ENCODE results near the gene C1orf21. TPM values are rescaled to one million over a fixed set of nuclear protein-coding genes. Genes with fewer than 3 reads are reported as not detected.

Gene C1orf21
- total and polyA plus RNA-seq, 2 donors (not counting 1 experiment from before 2014, with no cell fraction given): 53.0 to 95.4 TPM

DNA sequence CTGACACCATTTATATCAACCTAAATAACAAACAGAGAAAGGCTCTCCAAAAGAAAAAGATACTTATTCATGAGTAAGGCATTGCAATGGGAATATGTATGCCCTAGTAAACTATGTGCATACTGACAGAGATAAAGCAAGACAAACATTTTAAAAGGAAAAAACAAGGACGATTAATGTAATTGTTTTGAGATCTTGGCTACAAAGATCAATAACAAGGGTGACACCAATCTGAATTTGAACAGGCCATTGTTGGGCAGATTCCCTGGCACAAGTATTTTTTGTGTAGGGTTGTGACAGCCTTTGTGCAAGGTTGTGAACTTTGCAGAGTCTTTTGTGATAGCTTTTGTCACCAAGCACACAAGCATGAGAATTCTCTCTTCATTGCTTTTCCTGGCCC, 282.6 kb downstream of the C1orf21 start:
- no peak for DNase-seq (ENCODE audit: low read depth in 2 of 2)
- H3K4me1 ChIP-seq (ENCODE audit: control insufficient read depth, extremely low read depth, insufficient read depth, low read length): no peaks in the 10 kb centered on the region
- H3K36me3 ChIP-seq (ENCODE audit: control insufficient read depth, insufficient read depth, low read length): no peaks in the 10 kb centered on the region
- H4K20me1 ChIP-seq (ENCODE audit: control insufficient read depth, extremely low read depth, insufficient read depth, low read length): no peaks in the 10 kb centered on the region
- H3K4me2 ChIP-seq (ENCODE audit: extremely low read depth, insufficient read depth, low read length): no peak overlapping the region
- H3K9ac ChIP-seq (ENCODE audit: insufficient read depth, low read length): no peak overlapping the region
- TF ChIP-seq, protein P1, sequence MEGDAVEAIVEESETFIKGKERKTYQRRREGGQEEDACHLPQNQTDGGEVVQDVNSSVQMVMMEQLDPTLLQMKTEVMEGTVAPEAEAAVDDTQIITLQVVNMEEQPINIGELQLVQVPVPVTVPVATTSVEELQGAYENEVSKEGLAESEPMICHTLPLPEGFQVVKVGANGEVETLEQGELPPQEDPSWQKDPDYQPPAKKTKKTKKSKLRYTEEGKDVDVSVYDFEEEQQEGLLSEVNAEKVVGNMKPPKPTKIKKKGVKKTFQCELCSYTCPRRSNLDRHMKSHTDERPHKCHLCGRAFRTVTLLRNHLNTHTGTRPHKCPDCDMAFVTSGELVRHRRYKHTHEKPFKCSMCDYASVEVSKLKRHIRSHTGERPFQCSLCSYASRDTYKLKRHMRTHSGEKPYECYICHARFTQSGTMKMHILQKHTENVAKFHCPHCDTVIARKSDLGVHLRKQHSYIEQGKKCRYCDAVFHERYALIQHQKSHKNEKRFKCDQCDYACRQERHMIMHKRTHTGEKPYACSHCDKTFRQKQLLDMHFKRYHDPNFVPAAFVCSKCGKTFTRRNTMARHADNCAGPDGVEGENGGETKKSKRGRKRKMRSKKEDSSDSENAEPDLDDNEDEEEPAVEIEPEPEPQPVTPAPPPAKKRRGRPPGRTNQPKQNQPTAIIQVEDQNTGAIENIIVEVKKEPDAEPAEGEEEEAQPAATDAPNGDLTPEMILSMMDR (conservative IDR thresholded peaks at IDR 0.05 in 1 of 2, IDR thresholded peaks at IDR 0.05 in 1 of 2; ENCODE audit: low read depth in 1 of 2, low read length in 2 of 2): no peak
- no peak for TF ChIP-seq EZH2 (IDR thresholded peaks at IDR 0.05; ENCODE audit: low read length, missing control alignments)
- H3K9me3 ChIP-seq (ENCODE audit: control insufficient read depth, insufficient read depth, low read depth, low read length): no peaks in the 10 kb centered on the region
- H3K79me2 ChIP-seq (ENCODE audit: control insufficient read depth, insufficient read depth, low read length): no peaks in the 10 kb centered on the region
- H3K27me3 ChIP-seq (ENCODE audit: control insufficient read depth, insufficient read depth, low read length): no peaks in the 10 kb centered on the region
- H2AFZ ChIP-seq (ENCODE audit: low read length): no peak overlapping the region
- no peak overlapping the region for H3K27ac ChIP-seq (ENCODE audit: insufficient read depth, low read length)
- no peak overlapping the region for H3K4me3 ChIP-seq (replicated peaks in 1 of 4; ENCODE audit: control extremely low read depth in 1 of 4, insufficient read depth in 1 of 4, low read depth in 3 of 4, low read length in 4 of 4)

- TF ChIP-seq, protein P1 (conservative IDR thresholded peaks at IDR 0.05 in 1 of 2, IDR thresholded peaks at IDR 0.05 in 1 of 2; ENCODE audit: low read depth in 1 of 2, low read length in 2 of 2): no peak
- TF ChIP-seq EZH2 (IDR thresholded peaks at IDR 0.05; ENCODE audit: low read length, missing control alignments): no peak
- H3K27ac ChIP-seq (ENCODE audit: insufficient read depth, low read length): no peak overlapping the region
- H3K27me3 ChIP-seq (ENCODE audit: control insufficient read depth, insufficient read depth, low read length): no peaks in the 10 kb centered on the region
- no peak for DNase-seq (ENCODE audit: low read depth in 2 of 2)
- H3K4me3 ChIP-seq (replicated peaks in 1 of 4; ENCODE audit: control extremely low read depth in 1 of 4, insufficient read depth in 1 of 4, low read depth in 3 of 4, low read length in 4 of 4): no peak overlapping the region
- no peak overlapping the region for H2AFZ ChIP-seq (ENCODE audit: low read length)
- H4K20me1 ChIP-seq (ENCODE audit: control insufficient read depth, extremely low read depth, insufficient read depth, low read length): no peaks in the 10 kb centered on the region
- no peaks in the 10 kb centered on the region for H3K4me1 ChIP-seq (ENCODE audit: control insufficient read depth, extremely low read depth, insufficient read depth, low read length)
- H3K4me2 ChIP-seq (ENCODE audit: extremely low read depth, insufficient read depth, low read length): no peak overlapping the region
- no peaks in the 10 kb centered on the region for H3K9me3 ChIP-seq (ENCODE audit: control insufficient read depth, insufficient read depth, low read depth, low read length)
- H3K9ac ChIP-seq (ENCODE audit: insufficient read depth, low read length): no peak overlapping the region
- H3K36me3 ChIP-seq (ENCODE audit: control insufficient read depth, insufficient read depth, low read length): no peaks in the 10 kb centered on the region
- no peaks in the 10 kb centered on the region for H3K79me2 ChIP-seq (ENCODE audit: control insufficient read depth, insufficient read depth, low read length)
Observed at GRCh38 chr1:184672013-184672726, 285.3 kb downstream of the C1orf21 start.

DNA sequence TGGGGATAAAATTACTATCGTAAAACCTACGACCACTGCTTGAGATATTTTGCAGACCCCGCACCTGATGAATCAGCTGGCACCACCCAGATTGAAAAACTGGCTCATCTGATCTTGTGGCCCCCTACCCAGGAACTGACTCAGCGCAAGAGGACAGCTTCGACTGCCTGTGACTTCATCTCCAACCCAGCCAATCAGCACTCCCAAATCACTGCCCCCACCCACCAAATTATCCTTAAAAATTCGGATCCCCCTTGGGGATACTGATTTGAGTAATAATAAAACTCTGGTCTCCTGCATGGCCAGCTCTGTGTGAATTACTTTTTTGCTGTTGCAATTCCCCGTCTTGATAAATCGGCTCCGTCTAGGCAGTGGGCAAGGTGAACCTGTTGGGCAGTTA, 286.5 kb downstream of the C1orf21 start:
- Histone ChIP-seq H3K4me1 (ENCODE audit: control insufficient read depth, extremely low read depth, insufficient read depth, low read length) (no peaks in the 10 kb centered on the region), H3K4me3 (replicated peaks in 1 of 4; ENCODE audit: control extremely low read depth in 1 of 4, insufficient read depth in 1 of 4, low read depth in 3 of 4, low read length in 4 of 4) (no peak overlapping the region), H3K79me2 (ENCODE audit: control insufficient read depth, insufficient read depth, low read length) (no peaks in the 10 kb centered on the region), H4K20me1 (ENCODE audit: control insufficient read depth, extremely low read depth, insufficient read depth, low read length) (no peaks in the 10 kb centered on the region), H3K9ac (ENCODE audit: insufficient read depth, low read length) (no peak overlapping the region), H3K4me2 (ENCODE audit: extremely low read depth, insufficient read depth, low read length) (no peak overlapping the region), H2AFZ (ENCODE audit: low read length) (no peak overlapping the region), H3K27me3 (ENCODE audit: control insufficient read depth, insufficient read depth, low read length) (no peaks in the 10 kb centered on the region), H3K36me3 (ENCODE audit: control insufficient read depth, insufficient read depth, low read length) (no peaks in the 10 kb centered on the region), H3K27ac (ENCODE audit: insufficient read depth, low read length) (no peak overlapping the region), H3K9me3 (ENCODE audit: control insufficient read depth, insufficient read depth, low read depth, low read length) (no peaks in the 10 kb centered on the region)
- DNase-seq (ENCODE audit: low read depth in 2 of 2): no peak
- TF ChIP-seq, protein P1 (conservative IDR thresholded peaks at IDR 0.05 in 1 of 2, IDR thresholded peaks at IDR 0.05 in 1 of 2; ENCODE audit: low read depth in 1 of 2, low read length in 2 of 2): no peak
- no peak for TF ChIP-seq EZH2 (IDR thresholded peaks at IDR 0.05; ENCODE audit: low read length, missing control alignments)

Data from fibroblast of lung (primary cell).